ENCODE results near the gene ATF4.

DNA sequence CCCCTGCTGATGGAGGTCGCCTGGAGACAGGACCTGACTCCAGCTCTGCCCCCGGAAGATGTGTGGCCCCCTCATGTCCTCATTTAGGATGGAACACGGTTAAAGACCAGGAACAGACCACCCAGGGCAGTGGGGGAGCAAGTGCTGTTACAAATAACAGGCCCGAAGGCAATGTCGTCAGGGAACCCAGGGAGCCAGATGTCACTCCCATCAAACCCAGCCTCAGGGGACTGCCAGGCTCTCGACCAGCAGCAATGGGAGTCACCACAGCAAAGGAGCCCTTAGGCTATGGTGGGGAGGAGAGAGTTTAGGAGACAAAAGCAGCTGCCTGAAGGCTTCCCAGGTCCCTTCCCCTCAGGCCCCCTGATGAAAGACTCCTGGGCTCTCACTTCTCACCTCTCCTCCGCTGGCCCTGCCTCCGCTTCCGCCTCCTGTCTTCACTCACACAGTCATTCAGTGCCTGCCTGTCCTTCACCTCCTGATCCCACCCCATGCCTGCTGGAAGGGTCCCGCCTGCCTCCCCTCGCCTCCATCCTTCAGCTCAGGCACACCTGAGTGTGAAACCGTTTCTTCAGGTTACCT lies 7.8 kb downstream of the ATF4 start:
- TF ChIP-seq OVOL3 (tag by site-specific recombination; IDR thresholded peaks at IDR 0.05): no peak
- TF ChIP-seq, protein P1, sequence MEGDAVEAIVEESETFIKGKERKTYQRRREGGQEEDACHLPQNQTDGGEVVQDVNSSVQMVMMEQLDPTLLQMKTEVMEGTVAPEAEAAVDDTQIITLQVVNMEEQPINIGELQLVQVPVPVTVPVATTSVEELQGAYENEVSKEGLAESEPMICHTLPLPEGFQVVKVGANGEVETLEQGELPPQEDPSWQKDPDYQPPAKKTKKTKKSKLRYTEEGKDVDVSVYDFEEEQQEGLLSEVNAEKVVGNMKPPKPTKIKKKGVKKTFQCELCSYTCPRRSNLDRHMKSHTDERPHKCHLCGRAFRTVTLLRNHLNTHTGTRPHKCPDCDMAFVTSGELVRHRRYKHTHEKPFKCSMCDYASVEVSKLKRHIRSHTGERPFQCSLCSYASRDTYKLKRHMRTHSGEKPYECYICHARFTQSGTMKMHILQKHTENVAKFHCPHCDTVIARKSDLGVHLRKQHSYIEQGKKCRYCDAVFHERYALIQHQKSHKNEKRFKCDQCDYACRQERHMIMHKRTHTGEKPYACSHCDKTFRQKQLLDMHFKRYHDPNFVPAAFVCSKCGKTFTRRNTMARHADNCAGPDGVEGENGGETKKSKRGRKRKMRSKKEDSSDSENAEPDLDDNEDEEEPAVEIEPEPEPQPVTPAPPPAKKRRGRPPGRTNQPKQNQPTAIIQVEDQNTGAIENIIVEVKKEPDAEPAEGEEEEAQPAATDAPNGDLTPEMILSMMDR (tag by site-specific recombination; IDR thresholded peaks at IDR 0.05): no peak
- TF ChIP-seq MZF1 (tag by site-specific recombination; IDR thresholded peaks at IDR 0.05; ENCODE audit: borderline replicate concordance): no peak
